PFSK-1 (cell line): ENCODE results near the gene PNKP.

ENCODE experiments used
- FOXP2 ChIP-seq: optimal IDR thresholded peaks from 2 replicates; pipeline ENCODE3; 2011; ENCODE audit warnings: borderline replicate concordance, control low read depth, inconsistent platforms; ENCODE audit not compliant: insufficient read depth; ENCODE audit errors: extremely low read length, extremely low read depth
- POLR2AphosphoS5 ChIP-seq: IDR thresholded peaks from 2 replicates; pipeline ENCODE4 v1.6.1; 2012; ENCODE audit warnings: low read depth, mild to moderate bottlenecking, control low read depth, low read length, moderate library complexity
- SIN3A ChIP-seq: IDR thresholded peaks from 2 replicates; pipeline ENCODE4 v1.6.1; 2012; ENCODE audit warnings: mild to moderate bottlenecking, low read length, moderate library complexity, borderline replicate concordance; ENCODE audit not compliant: insufficient read depth
- TAF1 ChIP-seq: IDR thresholded peaks from 2 replicates; pipeline ENCODE4 v1.6.1; 2012; ENCODE audit warnings: low read length, control low read depth, borderline replicate concordance; ENCODE audit not compliant: insufficient read depth
- TF ChIP-seq, protein P1 (sequence below), 2 experiments: IDR thresholded peaks; 2 replicates each; pipeline versions ENCODE4 v1.6.1 to v1.8.0; 2011 to 2012; ENCODE audit warnings: low read depth in 2 of 2, low read length in 2 of 2, control low read depth in 1 of 2, inconsistent platforms in 1 of 2, mild to moderate bottlenecking in 1 of 2, moderate library complexity in 1 of 2; ENCODE audit not compliant: insufficient read depth in 1 of 2

The PNKP gene

DNA sequence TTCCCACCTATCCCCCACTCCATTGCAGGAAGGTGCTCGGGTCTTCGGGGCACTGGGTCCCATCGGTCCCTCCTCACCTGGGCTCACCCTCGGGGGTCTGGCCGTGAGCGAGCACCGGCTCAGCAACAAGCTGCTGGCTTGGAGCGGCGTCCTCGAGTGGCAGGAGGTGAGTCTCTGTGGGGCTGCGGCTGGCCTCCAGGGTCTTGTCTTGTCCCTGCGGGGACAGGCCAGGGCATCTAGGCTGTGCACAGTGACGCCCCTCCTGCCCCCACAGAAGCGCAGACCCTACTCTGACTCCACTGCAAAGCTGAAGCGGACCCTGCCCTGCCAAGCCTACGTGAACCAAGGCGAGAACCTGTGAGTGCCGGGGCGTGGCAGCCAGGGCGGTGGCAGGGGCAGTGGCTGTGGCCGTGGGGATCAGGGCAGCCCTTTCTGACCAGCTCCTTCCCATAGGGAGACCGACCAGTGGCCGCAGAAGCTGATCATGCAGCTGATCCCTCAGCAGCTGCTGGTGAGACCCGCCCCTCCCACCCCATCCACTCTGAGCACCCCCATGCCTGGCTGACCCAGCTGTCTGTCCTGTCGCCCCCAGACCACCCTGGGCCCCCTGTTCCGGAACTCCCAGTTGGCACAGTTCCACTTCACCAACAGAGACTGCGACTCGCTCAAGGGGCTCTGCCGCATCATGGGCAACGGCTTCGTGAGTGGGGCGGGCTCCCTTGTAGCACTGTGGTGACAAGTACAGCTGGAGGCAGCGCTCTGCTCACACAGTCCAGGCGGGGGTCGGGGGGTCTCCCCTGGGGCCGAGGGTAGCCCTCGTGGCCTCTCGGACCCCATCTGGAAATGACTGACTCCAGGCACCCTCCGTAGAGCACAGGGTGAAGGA is 12.8 kb downstream of the PNKP start:
- TF ChIP-seq TAF1 = no peak

DNA sequence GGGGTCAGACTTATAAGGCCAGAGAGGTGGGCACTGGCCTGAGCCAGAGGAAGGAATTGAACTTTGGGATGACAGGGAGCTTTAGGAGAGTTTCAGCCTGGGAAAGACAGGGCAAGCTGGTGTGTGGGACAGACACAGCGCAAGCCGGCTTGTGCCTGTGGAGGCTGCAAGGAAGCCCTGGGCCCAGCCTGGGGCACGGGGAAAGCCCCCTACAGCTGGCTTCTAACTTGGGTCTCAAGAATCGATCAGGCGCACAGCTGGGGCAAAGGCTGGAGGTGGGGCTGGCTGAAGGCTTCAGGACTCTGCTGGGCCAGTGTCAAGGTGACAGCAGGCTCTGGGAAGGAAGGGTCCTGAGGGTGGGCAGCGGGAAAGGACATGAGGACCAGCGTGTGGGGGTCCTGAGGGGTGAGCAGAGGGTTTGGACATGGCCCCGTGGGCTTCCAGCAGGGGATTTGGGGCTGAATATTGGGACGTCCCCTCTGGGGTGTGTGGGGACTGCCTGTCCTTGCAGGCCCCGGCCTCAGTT is 13.5 kb downstream of the PNKP start:
- TF ChIP-seq TAF1 = no peak
- TF ChIP-seq SIN3A = no peak
- no peak for TF ChIP-seq FOXP2
- TF ChIP-seq POLR2AphosphoS5 = no peak
- TF ChIP-seq, protein P1, sequence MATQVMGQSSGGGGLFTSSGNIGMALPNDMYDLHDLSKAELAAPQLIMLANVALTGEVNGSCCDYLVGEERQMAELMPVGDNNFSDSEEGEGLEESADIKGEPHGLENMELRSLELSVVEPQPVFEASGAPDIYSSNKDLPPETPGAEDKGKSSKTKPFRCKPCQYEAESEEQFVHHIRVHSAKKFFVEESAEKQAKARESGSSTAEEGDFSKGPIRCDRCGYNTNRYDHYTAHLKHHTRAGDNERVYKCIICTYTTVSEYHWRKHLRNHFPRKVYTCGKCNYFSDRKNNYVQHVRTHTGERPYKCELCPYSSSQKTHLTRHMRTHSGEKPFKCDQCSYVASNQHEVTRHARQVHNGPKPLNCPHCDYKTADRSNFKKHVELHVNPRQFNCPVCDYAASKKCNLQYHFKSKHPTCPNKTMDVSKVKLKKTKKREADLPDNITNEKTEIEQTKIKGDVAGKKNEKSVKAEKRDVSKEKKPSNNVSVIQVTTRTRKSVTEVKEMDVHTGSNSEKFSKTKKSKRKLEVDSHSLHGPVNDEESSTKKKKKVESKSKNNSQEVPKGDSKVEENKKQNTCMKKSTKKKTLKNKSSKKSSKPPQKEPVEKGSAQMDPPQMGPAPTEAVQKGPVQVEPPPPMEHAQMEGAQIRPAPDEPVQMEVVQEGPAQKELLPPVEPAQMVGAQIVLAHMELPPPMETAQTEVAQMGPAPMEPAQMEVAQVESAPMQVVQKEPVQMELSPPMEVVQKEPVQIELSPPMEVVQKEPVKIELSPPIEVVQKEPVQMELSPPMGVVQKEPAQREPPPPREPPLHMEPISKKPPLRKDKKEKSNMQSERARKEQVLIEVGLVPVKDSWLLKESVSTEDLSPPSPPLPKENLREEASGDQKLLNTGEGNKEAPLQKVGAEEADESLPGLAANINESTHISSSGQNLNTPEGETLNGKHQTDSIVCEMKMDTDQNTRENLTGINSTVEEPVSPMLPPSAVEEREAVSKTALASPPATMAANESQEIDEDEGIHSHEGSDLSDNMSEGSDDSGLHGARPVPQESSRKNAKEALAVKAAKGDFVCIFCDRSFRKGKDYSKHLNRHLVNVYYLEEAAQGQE (IDR thresholded peaks at IDR 0.05; ENCODE audit: insufficient read depth in 1 of 2, low read depth in 2 of 2, low read length in 2 of 2) = no peak

DNA sequence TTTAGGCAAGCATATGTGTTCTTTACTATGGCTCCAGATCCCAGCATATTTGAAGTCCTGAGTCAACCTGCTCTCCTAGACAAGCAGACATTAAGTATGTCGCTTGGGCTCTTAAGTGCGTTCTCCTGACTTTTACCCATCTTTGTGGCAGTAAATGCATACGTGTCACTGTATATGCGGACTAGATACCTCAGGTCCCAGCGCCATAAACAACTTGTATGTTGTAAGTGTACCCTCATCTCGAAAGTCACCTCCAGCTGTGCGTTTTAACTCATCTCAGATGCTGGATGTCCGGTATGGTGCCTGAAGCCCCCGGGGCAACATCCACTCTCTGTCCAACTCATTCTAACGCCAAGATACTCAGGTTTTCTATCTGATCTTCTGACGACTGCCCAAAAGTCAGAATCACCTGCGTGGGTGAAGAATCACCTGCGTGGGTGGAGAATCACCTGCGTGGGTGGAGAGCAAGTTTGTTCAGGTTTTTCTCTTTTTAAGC is 14.7 kb downstream of the PNKP start:
- TF ChIP-seq TAF1 = no peak
- TF ChIP-seq SIN3A = no peak
- TF ChIP-seq FOXP2 = no peak

DNA sequence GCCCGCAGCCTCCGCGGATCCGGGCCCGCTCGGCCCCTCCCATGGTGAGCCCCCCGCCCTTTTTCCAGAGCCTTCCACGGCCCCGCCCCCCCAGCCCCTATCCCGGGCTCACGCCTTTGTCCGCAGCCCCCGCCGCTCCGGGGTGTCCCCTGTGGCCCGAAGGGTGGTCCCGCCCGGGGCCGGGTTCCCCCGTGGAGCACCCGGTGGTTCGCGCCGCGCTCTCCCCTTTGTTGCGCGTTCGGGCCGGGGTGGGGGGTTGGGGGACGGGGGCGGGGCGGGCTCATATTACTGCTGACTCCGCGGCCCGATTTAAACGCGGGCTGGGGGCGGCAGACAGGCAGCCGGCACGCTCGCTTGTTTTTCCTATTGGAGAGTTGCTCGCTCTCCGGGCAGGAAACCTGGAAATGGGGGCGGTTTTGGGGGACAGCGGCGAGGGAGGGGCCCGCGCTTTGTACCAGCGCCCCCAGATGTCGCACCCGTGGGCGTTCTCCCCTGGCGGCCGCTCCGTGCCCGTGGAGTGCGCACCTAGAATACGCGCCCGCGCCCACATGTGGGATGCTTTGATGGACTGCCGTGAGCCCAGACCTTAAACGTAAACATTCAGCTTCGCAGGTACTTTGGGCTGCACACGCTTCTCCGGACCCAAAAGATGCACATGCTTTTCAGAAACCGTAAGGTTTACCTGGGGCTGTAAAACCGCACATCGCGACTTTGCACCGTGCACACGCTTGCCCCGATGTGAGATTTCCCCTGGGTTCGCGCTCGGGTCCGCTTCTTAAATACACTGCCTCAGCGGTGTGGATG is 15.7 kb downstream of the PNKP start:
- TF ChIP-seq TAF1 = no peak
- TF ChIP-seq, protein P1 (IDR thresholded peaks at IDR 0.05; ENCODE audit: insufficient read depth in 1 of 2, low read depth in 2 of 2, low read length in 2 of 2) = no peak
- no peak for TF ChIP-seq POLR2AphosphoS5
- TF ChIP-seq FOXP2 = no peak
- TF ChIP-seq SIN3A = no peak

DNA sequence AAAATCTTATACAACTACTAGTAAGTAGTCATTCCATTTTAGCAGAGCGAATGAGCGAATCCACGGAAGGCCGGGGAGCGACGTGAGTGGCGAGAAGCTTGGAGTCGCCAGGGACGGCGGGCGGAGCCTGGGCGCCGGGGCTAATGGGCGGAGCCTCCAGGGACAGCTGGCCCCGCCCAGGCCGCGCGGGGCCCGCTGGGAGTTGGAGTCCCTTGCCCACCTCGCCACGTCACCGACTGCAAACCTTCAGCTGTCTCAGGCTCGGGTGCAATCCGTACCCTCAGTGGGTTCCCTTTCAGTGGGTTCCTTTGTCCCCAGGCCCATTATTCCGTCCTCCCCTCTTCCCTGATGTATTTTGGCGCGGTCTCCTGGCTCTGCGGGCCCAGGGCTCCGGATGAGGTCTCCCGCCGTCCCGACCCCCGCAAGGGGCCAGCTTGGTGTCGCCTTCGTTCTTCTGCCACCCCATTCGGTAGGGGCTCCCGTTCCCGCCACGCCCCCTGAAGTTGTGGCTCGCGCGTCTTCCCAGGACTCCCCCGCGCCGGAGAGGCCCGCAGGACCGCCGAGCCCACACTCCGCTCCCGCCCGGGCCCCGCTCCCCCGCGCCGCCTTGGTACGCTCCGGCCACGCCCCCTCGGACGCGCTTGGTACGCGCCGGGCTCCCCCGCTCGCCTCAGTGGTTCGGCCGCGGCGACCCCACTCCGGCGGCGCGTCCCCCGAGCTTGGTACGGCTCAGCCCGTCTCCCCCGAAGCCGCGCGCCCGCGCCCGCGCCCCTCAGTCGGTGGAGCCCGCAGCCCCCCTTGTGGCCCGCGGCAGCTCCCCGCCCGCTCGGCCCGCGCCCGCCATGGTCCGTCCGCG is 16.7 kb downstream of the PNKP start, which contains the start of gene PTOV1:
Gene PTOV1 (plus strand): TSS at position 673 of the 856 bp plus-strand sequence.
- TF ChIP-seq, protein P1 (IDR thresholded peaks at IDR 0.05; ENCODE audit: insufficient read depth in 1 of 2, low read depth in 2 of 2, low read length in 2 of 2) = no peak
- TF ChIP-seq POLR2AphosphoS5 = peak; percentile 76
- peak; percentile 68 for TF ChIP-seq FOXP2
- no peak for TF ChIP-seq SIN3A
- no peak; the same call in 1 of the 2 replicates for TF ChIP-seq TAF1
